GM18517 (cell line): ENCODE data around the gene CORO2B.

Experiments used
- ATAC-seq: cut with Tn5 transposase; IDR thresholded peaks from one replicate; pipeline ENCODE4 v1.9.1; 2021; ENCODE audit warnings: mild to moderate bottlenecking, moderate library complexity; ENCODE audit not compliant: unreplicated experiment

CORO2B gene

GRCh38 chr15:68626283-68626682, 47.5 kb downstream of the CORO2B start:
- no peak for ATAC-seq

GRCh38 chr15:68626739-68627138, 47.9 kb downstream of the CORO2B start:
- no peak for ATAC-seq

GRCh38 chr15:68627476-68627875, 48.7 kb downstream of the CORO2B start:
- ATAC-seq = no peak

GRCh38 chr15:68627995-68628394, 49.2 kb downstream of the CORO2B start:
- ATAC-seq = no peak

- no peak for ATAC-seq
Observed at GRCh38 chr15:68629519-68630210, 50.9 kb downstream of the CORO2B start.

- no peak for ATAC-seq
Observed at GRCh38 chr15:68630211-68630555, 51.4 kb downstream of the CORO2B start.

- ATAC-seq = no peak
Observed at GRCh38 chr15:68630836-68631235, 52.0 kb downstream of the CORO2B start.

- ATAC-seq = no peak
Observed at GRCh38 chr15:68631601-68632051, 52.8 kb downstream of the CORO2B start.

- ATAC-seq = no peak
Observed at GRCh38 chr15:68632101-68632500, 53.3 kb downstream of the CORO2B start.

GRCh38 chr15:68633231-68634121, 54.7 kb downstream of the CORO2B start:
- ATAC-seq = no peak

GRCh38 chr15:68634122-68634482, 55.3 kb downstream of the CORO2B start:
- ATAC-seq = no peak

- ATAC-seq = no peak
Observed at GRCh38 chr15:68634531-68634930, 55.7 kb downstream of the CORO2B start.

- ATAC-seq = no peak
Observed at GRCh38 chr15:68635141-68635540, 56.3 kb downstream of the CORO2B start.

GRCh38 chr15:68636256-68636655, 57.5 kb downstream of the CORO2B start:
- ATAC-seq = no peak

GRCh38 chr15:68637767-68638404, 59.1 kb downstream of the CORO2B start:
- ATAC-seq = no peak

GRCh38 chr15:68638953-68639515, 60.2 kb downstream of the CORO2B start:
- no peak for ATAC-seq

- no peak for ATAC-seq
Observed at GRCh38 chr15:68639926-68640600, 61.3 kb downstream of the CORO2B start.

- ATAC-seq = no peak
Observed at GRCh38 chr15:68640791-68641331, 62.1 kb downstream of the CORO2B start.

- no peak for ATAC-seq
Observed at GRCh38 chr15:68641376-68641775, 62.6 kb downstream of the CORO2B start.

GRCh38 chr15:68642491-68642845, 63.7 kb downstream of the CORO2B start:
- no peak for ATAC-seq
